ENCODE results near the gene WDR37.
"Not testable (repeated sequence)": the region's sequence is repeated elsewhere in the genome, so short reads cannot be mapped to it uniquely, and the experiment has no call there.

The WDR37 gene

DNA sequence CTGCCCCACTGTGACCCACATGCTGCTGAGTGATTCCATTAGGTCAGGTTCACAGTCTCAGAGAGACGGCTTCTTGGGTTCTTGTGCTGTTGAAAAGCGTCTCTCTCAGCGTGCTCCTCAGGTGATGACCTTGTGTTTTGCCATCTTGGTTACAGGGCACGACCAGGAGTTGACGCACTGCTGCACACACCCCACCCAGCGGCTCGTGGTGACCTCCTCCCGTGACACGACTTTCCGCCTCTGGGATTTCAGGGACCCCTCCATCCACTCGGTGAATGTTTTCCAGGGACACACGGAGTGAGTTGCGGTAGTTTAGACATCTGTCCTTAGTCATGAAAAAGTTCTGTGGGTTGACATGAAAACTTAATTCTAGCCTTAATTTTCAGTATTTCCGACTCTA lies 48.8 kb downstream of the WDR37 start:
- DNase-seq (ENCODE audit: low read depth), result no peak

DNA sequence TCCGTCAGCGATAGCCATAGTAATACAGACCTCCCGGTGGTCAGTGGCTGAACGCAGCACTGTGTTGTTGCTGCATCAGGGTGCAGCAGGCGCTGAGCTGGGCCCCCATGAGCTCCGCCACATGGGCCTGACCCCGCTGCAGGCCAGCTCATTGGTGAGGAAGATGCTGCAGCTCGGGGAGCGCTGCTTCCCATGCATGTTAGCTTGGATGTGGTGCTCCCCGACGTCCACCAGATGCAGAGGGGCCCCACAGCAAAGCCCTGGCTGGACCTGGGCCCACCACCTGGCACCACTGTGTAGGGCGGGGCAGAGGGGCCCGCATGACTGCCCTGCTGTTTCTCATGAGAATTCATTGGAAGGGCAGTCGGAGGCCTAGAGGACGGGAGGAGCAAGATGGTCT lies 50.8 kb downstream of the WDR37 start:
- DNase-seq (ENCODE audit: low read depth), result no peak

DNA sequence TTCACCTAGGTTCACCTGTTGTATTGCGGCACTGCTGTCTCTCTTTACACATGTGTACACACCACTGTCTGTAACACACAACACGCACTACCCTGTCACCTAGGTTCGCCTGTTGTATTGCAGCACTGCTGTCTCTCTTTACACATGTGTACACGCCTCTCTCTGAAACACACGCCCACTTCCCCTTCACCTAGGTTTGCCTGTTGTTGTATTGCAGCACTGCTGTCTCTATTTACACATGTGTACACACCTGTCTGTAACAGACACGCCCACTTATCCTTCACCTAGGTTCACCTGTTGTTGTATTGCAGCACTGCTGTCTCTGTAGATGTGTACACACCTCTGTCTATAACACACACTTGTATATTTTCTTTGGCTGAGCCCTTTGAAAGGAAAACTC lies 51.5 kb downstream of the WDR37 start:
- DNase-seq (ENCODE audit: low read depth), result no peak

DNA sequence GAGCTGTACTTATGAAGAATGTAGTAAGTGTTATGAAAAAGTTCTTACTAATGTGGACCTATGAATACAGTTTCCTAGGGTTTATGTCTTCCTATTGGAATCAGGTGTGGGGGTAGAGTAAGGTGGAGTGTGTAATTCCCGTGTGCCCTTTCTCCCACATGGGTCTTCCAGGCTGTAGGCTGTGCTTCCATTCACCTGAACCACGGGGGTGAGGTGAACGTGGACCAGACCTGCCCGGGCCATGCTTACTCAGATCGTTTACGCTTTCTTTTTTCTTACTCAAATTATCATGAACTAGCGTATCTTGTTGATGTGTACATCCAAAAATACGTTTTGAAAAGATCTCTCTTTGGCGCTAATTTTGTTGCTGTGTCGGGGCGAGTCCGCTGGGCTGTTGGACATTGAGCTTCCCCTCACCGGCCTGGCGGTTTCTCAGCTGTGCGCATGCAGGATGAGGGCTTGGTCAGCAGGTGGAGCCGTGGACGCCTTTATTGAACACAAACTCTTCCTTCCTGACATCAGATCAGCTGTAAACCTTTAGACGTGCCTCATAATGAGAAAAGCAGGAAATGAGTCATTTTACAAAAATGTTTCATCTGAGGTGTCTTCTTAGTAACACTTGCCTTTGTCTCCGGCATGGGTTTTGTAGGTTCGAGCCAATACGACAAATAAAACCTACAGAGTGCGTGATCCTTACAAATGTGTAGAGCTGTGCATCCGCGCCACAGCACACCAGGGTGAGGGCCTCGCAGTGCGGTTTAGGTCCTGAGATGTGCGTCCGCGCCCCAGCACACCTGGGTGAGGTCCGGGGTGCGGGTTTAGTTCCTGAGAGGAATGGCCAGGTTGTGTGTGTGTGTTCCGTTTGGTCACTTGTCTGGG lies 53.8 kb downstream of the WDR37 start:
- peak; percentile 4 for DNase-seq (ENCODE audit: low read depth)

DNA sequence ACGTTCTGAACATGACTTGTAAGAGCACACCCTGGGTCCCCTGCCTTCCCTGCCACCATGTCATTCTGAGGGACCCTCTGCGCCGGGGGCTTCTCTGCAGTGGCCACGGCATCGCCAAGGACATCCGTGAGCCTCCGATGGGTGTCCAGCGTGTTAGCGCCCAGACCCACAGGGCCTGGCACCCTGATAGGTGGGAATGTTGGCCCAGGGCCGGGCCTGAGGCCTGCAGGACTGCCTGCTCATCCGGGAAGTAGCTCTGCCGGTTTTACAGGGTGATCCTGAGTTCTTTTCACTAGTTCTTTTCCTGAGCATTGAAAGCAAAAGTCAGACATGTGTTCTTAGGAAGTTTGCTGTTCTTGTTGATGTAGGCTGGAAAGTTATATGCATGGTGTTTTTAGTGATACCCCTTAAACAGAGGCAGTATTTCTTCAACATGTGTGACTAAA lies 54.5 kb downstream of the WDR37 start:
- no peak for DNase-seq (ENCODE audit: low read depth)

DNA sequence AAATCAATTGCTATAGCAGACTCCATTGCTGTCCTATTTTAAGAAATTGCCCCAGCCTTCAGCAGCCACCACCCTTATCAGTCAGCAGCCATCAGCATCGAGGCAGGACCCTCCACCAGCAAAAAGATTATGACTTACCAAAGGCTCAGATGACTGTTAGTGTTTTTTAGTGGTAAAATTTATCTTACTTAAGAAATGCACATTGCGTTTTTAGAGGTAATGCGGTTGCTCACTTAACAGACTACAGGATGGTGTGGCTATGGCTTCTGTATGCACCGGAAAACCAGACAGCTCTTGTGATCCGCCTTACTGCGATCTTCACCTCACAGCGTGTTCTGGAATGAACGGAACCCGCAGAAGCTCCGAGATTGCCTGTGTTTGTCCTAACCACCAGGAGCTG lies 58.1 kb downstream of the WDR37 start:
- no peak for DNase-seq (ENCODE audit: low read depth)

DNA sequence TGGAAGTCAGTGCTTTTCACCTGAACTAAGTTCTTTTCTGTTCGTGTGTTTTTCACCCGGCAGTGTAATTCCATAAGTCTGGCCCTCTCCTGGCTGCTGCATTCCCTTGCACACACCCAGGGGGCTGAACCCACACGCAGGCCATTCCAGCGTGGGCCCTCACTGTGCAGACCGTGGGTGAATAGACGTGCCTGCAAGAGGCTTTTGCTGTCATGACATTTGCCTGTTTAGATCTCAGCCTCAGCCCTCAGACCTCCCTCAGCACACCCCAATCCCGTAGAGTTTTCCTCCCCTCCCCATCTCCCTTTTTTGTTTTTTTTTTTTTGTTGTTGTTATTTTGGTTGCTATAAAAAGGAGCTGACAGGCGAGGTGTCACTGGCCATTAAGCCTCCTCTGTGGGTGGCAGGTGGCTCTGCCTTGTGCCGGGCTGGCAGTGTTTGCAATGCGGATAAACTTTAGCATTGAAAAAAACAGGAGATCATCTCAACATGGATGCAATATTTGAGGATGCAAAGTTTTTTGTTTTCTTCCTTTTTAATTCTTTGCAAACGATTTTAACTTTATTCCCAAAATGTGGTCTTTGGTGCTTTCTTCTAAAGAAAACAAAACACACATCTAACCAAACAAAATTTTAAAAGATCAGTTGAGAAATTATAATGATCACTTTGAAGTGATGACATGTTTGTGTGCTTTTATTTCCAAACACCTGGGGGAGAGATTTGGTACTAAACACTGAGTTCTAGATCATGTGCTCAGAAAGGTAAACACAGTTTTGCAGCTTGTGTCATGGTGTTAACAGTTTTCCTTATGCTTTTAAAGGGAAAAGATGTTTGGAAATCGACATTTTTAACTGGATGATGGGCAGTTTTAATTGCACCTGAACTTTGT lies 58.8 kb downstream of the WDR37 start:
- no peak for DNase-seq (ENCODE audit: low read depth)

DNA sequence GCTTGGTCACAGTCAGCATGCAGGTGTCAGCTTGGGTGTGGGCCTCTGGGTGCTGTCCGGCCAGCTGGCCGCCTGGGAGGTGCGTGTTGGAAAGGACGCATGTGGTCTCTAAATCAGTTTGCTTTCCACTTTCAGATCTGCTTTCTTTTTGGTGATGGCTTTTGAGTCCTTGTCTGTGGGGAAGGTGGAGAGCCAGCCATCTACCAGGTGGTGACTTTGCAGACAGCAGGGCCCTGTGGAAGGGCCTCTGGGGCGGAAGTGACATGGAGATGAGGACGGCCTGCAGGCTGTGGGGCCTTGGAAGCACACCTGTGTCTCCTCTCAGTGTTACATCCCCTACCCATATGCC lies 59.4 kb downstream of the WDR37 start:
- DNase-seq (ENCODE audit: low read depth), result no peak

DNA sequence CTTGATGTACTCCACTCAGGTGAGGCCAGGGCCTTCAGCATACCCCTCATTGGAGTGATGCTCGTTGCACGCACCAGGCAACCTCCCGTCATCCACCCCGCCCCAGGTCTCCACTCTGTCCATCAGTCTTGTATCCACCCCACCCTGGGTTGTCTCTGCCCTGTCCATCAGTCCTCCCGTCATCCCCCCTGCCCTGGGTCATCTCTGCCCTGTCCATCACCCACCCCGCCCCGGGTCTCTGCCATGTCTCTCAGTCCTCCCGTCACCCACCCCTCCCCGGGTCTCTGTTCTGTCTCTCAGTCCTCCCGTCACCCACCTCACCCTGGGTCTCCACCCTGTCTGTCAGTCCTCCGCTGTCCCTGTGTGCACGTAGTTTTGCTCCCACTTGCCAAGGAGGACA lies 59.9 kb downstream of the WDR37 start:
- no peak for DNase-seq (ENCODE audit: low read depth)

DNA sequence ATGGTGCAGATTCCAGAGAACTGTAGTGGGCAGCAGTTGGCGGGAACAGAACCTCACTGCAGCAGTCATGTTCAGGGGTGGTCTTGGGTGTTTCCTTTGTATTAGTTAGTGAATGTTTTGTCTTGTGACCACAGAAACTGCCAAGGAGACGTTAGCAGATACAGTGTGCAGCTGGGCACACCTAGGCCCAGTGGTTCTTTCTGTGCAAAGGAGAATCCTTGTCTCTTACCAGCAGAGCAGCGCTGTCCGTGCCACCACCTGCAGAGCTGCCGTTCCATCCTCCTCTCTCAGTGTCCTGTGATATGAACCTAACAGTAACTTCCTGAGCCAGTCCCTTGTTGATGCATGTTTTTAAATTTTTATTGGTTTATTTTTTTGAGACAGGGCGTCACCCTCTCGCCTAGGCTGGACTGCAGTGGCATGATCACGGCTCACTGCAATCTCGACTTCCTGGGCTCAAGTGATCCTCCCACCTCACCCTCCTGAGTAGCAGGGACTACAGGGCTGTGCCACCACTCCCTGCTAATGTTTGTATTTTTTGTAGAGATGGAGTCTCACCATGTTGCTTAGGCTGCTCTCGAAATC lies 60.6 kb downstream of the WDR37 start:
- no peak for DNase-seq (ENCODE audit: low read depth)

DNA sequence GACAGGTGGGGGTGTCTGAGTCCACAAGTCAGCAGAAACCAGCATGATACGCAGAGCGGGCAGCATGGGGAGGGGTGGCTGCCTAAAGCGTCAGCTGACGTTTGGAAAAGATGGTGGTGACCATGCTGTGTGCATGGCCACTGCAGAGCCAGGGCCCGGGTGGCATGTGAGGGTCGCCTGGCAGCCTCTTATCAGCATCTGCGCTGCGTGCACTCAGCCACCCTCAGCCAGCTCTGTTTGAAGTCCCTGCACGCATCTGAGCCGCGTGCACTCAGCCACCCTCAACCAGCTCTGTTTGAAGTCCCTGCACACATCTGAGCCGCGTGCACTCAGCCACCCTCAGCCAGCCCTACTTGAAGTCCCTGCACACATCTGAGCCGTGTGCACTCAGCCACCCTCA lies 61.5 kb downstream of the WDR37 start:
- no peak for DNase-seq (ENCODE audit: low read depth)

DNA sequence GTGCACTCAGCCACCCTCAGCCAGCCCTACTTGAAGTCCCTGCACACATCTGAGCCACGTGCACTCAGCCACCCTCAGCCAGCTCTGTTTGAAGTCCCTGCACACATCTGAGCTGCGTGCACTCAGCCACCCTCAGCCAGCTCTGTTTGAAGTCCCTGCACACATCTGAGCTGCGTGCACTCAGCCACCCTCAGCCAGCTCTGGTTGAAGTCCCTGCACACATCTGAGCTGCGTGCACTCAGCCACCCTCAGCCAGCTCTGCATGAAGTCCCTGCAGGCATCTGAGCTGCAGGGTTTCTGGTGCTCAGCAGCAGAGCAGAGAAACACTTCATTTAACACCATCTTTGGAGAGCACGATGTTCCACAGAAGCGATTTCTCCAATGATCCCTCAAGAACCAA lies 62.1 kb downstream of the WDR37 start:
- not testable (repeated sequence) for DNase-seq (ENCODE audit: low read depth)

DNA sequence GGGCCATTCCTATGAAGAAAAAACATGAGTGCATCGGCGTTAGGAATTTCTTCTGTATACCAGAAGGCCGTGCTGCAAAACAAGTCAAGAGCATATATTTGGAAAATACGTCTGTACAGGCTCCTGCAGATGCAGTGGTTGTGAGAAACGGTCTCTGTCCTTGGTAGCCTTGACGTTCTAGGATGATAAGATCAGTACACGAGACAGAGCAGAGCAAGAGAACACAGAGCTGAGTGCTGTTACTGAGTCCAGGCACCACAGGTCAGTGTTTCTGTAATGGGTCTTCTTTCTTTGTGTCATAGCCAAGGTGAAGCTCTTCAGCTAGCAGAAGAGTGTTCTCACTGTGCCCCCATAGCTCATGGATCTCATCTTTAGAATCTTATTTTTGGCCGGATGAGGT lies 62.8 kb downstream of the WDR37 start:
- no peak for DNase-seq (ENCODE audit: low read depth)

DNA sequence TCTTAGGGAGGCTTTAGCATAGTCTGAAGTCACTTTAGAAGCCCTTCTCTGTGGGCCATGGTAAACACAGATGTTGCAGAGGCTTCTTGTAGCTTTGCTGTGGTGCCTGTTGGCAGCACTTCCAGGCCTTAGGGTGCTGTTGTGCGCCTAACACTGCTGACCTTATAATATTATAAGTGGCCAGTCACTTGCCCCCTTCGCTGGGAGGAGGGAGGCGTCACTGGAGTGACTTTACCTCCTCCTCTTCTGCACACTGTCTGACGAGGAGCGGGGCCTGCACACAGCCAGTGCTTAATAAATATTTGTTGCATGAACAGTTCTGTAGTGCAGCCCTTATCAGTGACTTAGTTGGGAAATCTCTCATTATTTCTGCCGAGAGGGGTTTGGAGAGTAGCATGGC lies 63.3 kb downstream of the WDR37 start:
- no peak for DNase-seq (ENCODE audit: low read depth)

DNA sequence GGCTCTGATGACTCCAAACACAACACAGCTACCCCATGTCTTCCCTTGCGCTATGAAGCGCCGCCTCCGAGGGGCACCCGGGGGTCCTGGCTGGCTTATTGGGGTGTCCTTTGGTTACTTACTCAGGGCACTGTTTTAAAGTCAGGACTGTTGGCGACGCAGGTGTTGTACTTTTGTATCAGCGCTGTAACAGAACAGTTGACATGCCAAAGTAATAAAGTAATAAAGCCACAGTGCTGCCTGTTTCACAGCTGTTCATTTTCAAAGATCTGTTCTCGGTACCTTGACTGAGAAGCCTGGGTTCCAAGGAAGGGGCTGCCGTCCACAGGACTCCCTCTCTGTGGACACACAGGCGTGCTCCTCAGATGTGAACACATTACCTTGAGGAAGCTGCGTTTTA lies 64.1 kb downstream of the WDR37 start:
- DNase-seq (ENCODE audit: low read depth), result no peak

DNA sequence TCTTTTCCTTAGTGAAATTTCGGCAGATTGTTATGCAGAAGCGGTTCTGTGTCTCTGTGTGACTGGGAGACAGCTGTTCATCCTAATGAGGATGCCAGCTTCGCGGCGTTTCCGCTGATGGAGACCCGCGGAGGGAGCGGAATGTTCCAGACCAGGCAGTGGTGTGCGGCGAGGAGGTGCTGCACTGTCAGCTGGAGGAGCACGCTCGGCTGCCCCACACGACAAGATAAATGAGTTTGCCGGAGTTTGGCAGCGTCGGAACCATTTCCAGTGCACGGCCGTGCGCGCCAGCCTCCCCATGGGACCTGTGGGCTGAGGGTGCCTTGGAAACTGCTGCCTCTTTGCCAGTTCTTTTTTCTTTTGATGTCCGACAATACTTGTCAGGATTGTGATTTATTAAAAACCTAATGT lies 64.6 kb downstream of the WDR37 start:
- DNase-seq (ENCODE audit: low read depth), result no peak

DNA sequence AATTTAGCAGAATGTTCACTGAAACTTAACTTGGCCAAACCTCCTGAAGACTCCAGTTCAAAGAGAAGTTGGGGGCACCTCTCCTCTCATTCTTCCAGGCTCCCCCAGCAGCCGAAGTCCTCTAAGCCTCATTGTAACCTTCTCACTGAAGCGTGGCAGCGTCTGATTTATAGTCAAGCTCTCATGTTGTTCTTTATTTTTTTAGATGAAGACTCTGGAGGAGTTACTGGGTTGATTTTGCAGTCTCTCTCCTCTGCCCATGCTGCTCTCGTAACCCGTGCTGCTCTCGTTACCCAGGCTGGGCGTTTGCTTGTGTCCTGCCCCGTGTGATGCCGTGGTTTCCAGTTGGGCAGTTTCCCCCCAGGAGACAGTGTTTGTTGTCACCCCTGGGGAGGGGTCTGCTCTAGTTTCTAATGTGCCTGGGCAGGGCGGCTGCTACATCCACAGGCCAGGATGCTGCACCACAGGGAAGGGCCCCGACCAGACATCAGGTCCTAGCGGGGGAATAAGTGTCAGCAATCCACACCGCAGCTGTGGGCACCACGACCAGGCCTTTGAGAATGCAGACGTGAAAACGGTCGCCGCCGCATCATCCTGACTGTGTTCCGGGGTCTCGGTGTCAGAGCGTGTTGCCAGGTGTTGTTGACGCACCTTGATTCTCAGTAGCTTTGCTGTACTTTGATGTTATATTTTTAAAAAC lies 65.2 kb downstream of the WDR37 start:
- no peak for DNase-seq (ENCODE audit: low read depth)

DNA sequence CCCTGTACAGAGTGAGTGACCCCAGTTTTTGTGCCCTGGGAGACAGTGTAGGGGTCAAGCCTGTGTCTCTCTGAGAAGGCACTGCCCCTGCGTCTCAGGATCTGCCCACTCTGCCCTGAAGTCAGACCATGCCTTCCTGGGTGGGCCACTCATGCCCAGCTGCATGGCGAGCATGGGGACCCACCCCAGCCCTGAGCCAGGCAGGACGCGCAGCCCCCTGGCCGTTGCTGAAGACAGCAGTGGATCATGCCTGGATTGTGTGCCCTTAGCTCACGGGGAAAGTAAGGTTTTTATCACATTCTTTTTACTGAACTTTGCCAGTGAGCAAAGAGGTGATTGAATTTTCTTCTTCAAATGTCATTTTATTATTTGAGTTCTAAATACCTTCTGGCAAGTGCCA lies 66.2 kb downstream of the WDR37 start:
- no peak for DNase-seq (ENCODE audit: low read depth)

DNA sequence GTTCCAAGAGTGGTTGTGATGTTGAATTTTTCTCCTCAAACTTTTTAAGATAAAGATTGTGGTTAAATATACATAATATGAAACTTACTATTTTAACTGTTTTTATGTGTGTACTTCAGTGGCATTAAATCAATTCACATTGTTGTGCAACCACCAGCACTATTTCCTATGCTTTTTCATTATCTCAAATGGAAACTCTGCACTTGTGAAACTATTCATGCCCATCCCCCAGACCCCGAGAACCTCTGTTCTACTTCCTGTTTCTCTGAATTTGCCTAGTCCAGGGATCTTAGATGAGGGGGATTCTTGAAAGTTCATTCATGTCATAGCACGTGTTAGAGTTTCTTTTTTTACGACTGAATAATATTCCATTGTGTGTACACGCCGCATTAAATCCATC lies 67.0 kb downstream of the WDR37 start:
- no peak for DNase-seq (ENCODE audit: low read depth)

DNA sequence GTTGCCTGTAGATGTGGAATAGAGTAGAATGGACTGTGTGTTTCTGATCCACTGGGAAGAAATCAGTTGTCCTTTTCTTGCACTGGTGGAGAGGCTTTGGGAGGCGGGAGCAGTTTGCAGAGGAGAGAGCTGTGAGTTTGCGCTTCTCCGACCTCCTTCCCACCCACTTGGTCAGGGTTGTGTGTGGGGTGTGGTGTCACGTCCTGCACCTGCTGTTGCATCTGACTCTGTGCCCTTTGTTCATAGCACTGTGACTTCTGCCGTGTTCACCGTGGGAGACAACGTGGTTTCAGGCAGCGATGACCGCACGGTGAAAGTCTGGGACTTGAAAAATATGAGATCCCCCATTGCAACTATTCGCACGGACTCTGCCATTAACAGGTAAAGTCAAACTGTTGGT lies 67.8 kb downstream of the WDR37 start:
- DNase-seq (ENCODE audit: low read depth), result no peak

DNA sequence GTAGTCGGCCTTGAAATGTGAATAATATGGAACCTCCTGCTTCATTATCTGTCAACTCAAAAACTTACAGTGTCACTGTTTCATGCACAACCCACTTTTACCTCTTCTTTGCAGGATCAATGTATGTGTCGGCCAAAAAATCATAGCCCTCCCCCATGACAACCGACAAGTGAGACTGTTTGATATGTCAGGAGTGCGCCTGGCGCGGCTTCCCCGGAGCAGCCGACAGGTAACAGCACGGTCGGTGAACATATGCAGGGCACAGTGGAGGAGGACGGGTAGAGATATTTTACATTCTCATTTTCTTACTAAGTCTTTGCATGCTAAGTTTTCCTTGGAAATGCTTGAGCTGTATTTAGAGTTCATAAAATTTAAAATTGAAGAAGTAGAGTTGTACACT lies 68.6 kb downstream of the WDR37 start:
- no peak for DNase-seq (ENCODE audit: low read depth)

DNA sequence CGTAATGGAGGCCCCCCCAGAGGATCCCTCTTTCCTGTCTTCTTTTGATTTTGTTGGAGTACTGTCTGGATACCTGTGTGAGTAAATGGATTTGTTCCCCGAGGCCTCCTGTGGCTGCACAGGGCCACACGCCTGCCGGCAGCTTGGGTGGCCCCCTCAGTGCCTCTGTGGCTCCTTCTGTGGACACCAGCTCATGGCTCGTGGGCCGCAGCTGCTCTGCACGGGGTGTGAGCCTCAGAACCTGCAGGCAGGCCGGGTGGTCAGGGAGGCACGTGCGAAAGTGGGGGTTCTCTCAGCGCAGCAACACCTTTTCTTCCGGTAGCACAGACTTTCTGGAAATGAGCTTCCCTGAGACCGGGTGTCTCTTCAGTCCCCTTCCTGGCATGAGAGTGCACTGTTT lies 70.3 kb downstream of the WDR37 start:
- DNase-seq (ENCODE audit: low read depth), result no peak
